CD4-positive, alpha-beta T cell treated with Interleukin-21 for 1 hour (primary cell): Measurements from ENCODE around the gene LRRC32.
A peak's percentile ranks its signal among the peaks of the same experiment; 100 is the strongest.

Experiments
- DNase-seq: peaks from one replicate; pipeline ENCODE4 v3.0.0-alpha.2; 2020

LRRC32 gene

DNA sequence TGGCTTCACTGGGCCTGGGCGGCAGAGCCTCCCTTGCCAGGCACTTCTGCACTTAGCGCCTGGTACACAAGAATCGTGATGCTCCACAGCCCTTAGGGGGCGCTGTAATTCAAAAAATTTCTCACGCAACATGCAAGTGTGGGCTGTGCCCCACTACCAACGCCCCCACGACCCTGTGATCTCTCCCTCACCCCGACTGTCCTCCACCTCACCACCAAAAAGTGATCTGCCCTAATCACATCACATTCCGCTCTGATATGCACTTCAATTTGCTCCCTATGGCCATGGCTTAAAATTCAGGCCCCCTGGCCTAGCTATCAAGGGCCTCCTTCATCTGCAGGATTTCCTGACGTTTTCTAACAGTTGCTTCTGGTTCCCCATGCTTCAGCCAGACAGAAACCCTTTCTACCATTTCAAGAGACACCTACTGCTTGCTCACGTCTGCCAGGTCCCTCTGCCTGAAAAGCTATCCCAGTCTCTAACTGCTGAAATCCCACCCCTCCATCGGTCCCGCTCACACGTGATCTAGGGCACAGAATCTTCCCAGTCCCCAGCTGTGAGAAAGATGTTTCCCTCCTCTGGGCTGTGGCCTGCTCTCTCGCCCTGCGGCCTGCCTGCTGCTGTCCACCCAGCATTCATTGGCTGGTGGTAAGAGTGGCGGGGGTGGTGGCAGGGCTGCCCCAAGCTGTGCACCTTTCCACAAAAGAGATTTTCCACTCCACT lies 27.9 kb upstream of the LRRC32 start:
- no peak for DNase-seq

DNA sequence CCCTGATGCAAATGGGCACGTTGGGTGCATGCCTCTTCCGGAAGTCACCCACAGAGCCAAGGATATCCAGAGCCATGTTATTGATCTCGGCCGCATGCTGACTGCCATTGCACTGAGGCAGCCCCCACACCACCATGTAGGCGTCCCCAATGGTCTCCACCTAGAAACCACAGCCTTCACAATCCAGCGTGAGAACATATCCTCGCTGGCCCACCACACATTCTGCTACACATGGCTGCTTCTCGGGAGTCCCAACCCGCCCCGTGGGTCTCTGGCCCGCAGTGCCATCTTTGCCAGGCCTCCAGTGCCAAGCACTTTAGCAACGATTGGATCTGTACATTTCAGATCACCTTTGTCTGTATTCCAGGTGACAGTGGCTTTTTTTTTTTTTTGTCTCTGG lies 26.2 kb upstream of the LRRC32 start:
- DNase-seq, result no peak

DNA sequence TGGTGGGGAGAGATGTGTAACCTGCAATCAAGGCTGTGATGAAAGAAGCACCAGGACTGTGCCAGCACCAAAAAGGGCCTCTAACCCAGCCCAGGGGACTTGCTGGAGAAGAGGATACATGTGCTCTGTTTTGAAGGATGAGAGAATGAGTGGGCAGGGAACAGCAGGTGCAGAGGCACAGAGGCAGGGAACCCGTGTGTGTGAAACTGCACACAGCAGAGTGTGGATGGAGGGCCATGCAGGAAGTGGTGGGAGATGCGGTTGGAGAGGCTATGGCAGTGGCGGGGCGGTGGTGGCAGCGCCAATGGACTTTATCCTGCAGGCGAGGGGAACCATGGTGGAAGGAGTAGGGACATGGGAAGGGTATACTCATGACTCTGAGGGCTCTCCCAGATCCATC lies 25.2 kb upstream of the LRRC32 start:
- no peak for DNase-seq

DNA sequence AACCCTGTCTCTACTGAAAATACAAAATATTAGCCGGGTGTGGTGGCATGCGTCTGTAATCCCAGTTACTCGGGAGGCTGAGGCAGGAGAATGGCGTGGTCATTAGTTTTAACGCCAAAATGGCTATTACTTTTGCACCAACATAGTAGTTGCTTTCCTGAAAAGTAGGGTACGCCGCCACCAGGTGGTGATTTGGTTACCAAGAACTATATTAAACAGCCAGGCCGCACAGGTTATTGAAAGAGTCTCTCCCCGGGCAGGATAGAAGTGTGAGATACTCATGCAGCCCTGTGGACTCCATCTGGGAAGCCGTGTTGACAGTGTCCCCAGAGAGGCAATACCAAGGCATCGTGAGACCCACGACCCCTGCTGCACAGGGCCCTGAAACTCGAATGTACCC lies 24.6 kb upstream of the LRRC32 start:
- no peak for DNase-seq

DNA sequence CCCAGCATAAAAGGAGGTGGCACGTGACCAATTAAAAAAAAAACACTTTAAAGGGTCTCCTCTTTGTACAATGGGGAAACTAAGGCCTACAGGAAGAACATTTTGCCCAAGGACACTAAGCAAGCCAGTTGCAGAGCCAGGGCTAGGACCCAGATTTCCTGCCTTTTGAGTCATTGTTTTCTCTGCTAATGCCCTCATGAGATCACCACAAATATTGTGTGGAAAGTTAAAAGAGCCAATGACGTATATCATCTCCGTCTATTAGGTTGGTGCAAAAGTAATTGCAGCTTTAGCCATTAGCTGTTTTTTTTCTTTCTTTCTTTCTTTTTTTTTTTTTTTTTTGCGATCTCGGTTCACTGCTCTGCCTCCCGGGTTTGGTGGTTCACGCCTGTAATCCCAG lies 24.1 kb upstream of the LRRC32 start:
- DNase-seq, result no peak

DNA sequence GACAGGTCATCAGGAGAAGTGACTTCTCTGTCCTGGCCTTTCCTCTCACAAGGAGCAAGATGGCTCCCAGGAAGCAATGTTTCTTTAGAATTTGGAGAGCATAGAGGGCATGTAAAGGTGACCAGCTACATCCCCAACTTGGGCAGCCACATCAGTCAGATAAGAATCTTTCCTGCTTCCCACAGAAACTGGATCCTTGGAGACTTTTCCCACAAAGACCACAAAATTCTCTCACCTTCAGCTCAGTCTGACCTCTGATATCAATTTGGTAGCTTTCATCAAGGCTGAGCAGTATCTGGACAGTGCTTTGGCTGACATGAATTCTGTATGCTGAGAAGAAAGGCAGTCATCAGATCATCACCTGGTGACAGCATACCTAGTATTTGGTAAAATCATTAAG lies 23.3 kb upstream of the LRRC32 start:
- DNase-seq, result no peak

DNA sequence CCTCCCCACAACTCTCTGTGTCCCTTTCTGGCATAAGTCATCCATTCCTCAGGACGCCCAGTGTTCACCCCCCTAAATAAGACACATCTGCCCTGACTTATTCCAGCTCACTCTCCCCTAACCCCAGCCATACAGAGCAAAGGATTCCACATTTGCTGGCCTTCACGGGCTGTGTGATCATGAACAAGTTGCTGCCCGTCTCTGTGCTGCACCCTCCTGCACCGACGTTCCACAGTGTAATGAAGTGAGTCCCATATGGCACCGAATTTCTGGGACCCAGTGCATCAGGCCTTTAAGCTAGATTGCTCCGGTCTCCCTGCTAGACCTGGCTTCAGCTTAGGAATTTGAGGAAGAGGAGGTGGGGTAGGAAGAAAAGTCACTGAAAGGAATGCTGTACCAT lies 22.4 kb upstream of the LRRC32 start:
- DNase-seq, result no peak

DNA sequence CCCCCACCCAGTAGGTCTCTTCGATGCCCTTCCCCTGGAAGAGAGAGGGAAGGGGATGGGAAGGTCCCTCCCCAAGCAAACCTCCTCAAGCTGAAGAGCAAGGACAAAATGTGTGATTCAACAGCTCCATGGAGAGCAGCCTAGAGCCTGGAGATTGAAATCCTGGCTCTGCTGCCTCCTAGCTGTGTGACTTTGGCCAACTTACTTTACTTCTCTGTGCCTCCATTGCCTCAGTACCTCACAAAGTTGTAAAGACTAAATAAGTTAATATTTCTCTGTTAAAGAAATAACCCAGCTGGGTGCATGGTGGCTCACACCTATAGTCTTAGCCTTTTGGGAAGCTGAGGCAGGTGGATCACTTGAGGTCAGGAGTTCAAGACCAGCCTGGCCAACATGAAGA lies 21.1 kb upstream of the LRRC32 start:
- no peak for DNase-seq

DNA sequence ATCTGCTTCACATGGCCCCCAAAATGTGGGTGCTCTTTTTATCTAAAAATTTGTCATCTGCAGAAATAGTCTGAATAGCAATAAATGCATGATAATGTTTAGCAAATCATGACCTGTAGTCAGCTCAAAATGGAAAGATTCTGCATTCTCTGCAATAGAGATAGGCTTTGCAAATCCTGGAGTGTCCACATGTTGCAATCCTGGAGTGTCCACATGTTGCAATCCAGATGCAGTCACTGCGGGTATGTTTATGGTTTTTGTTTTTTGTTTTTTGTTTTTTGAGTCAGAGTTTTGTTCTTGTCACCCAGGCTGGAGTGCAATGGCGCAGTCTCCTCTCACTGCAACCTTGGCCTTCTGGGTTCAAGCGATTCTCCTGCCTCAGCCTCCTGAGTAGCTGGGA lies 20.2 kb upstream of the LRRC32 start:
- no peak for DNase-seq

DNA sequence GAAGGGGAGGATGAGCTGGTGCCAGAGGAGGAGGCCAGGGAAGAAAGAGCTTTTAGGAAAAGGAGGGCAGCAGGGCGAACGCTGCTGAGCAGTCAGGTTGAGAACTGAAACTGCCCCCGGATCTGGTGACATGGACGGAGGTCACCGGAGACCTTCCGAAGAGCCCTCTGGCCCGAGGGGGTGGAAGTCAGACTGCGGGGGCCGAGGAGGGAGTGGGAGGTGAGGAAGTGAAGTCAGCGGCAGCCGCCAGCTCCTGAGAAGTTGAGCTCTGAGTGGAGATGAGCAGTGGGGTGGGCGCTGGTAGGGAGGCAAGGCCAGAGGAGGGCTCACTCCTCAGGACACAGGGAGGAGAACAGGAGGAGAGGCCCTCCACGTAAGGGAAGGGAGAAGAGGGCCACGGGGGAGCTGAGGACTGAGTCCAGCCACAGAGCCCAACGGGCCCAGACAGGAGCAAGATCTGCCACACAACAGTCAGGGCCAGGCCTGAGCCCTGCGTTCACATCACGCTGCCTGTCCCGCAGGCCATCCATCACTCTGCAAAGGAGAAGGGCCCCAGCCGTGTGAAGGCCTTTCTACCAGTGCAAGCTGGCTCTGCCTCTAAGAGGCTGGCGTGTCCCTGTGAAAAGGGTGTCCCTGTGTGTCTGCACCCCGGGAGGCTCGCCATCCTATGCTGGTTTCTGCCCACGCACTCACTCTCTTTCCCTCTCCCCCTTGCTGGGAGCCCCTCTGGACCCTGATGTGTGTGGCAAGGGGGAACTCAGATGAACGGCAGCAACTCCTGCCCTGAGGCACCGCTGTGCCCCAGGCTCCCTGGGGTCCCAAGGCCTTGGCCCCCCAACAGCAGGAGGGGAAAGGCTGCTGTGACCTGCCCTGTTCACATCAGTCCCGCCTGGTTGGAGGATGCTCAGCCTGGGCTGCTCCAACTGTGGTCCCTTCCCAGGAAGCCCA lies 19.0 kb upstream of the LRRC32 start:
- no peak for DNase-seq

DNA sequence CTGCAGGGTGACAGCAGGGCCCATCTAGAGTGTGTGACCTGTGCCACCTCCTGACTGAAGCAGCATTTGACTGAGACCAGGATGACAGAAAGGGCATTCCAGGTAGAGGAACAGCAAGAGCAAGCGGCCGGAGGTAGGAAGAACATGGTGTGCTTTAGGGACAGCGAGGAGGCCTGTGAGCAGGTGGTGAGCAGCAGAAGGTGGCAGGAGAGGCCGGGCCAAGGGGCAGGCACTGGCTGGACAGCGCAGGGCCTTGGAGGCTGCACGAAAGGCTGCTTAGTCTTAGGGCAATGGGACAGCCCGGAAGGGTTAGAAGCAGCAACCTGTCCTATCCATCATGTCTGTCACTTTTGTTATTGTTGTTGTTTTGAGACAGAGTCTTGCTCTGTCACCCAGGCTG lies 17.6 kb upstream of the LRRC32 start:
- no peak for DNase-seq

DNA sequence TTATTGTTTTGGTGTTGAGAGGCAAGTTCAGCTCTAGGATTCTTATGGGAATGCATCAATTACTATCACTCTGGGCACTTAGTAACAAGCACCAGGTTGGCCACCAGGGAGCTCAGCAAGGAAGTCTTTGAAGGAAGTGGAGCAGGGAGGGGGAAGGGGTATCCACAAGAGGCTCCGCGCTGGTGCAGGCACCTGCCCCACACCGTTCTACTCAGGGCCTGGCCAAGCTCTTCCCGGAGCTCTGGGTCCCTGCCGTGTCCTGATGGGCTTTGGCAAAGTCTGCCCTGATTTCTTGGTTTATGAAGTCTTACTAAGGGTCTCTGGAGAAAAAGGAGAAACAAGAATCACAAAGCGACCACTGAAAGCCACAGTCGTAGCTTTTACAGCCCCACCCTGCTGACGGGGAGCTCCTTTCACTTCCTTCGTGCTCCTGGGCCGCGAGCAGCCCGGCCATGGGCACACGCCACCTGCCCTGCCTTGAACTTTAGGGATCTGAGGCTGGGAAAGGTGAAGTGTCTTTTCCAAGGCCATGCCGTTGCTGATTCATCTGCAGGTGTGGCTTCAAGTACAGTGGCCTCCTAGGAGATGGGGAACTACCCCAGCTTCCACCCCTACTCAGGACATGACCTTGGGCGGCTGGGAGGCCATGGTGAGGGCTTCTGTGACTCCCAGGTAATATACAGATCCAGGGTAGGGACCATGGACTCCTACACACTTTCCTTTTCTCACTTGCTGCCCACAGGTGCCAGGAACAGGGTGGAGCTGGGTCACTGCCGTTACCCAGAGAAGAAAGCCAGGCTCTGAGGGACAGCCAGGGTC lies 15.9 kb upstream of the LRRC32 start:
- no peak for DNase-seq

DNA sequence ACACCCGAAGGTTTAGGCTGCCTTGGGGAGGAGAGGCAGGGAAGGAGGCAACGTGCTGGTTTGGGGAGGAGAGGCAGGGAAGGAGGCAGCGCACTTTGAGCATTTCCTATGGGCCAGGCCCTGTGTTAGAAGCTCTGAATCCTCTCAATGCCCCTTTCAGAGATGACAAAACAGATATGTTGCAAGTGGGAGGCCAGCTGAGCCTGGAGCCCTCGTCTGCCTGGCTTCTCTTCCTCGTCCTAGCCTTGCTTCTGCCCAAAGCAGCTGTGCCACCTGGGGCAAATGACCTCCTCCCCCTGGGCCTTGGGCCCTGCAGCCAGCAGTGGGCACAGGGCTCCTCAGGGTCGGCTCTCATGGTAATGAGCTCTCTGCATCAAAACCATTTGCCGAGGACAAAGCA lies 15.3 kb upstream of the LRRC32 start:
- no peak for DNase-seq

DNA sequence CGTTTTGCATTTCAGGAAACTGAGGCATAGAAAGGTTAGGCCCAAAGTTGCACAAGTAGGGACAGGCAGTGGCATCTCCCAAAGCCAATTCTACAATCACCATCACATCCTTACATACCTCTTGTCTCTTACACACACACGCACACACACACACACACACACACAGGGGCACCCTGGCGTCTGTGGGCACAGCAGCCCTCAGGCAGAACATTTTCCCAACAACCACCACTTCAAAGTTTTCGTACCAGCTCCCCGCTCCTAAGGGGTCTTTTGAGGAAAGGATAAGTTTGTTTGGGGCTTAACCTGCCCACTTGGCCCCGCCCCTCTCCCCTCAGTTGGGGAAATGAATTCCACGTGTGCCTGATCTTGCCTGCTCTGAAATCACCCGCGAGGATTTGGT lies 14.7 kb upstream of the LRRC32 start:
- no peak for DNase-seq

DNA sequence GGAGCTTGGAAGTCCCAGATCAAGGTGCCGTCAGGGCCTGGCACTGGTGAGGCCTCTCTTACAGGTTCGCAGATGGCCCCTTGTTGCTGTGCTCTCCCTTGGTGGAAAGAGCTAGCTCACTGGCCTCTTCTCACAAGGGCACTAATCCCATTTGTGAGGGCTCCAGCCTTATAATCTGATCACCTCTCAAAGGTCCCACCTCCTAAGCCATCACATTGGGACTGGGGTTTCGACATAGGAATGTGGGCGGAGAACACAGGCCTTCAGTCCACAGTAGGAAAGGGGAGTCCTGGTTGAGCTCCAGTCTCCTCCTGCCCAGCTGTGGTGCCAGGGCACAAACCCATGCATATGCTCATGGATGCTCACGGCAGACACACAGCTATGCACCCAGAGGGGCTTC lies 14.0 kb upstream of the LRRC32 start:
- DNase-seq, result no peak

DNA sequence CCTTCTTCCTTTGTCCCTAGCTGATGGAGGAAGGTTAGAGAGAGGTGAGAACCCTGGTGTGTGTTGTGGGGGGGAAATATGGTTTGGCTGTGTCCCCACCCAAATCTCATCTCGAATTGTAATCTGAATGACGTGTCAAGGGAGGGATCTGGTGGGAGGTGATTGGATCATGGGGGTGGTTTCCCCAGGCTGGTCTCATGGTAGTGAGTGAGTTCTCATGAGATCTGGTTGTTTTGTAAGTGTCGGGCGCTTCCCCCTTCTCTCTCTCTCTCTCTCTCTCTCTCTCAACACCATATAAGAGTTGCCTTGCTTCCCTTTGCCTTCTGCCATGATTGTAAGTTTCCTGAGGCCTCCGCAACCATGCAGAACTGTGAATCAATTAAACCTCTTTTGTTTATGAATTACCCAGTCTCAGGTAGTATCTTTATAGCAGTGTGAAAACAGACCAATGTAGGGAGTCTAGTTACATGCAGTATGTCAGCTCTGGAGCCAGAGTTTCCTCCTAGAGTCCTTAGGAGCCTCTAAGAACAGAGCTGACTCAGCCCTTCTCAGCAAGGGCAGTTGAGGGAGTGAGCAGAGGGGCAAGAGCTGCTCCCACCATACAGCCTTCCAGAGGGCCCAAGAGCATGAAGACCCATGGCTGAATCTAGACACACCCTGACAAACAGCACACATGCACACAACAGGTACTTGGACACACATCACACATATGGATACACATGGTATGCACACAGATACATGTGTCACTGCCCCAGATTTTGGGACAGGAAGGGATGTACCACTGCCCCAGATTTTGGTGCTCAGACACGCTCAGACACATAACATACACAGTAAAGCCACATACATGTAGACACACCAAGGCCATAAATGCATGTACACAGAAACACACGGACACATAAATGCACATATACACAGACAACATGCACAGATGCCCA lies 12.9 kb upstream of the LRRC32 start:
- no peak for DNase-seq

DNA sequence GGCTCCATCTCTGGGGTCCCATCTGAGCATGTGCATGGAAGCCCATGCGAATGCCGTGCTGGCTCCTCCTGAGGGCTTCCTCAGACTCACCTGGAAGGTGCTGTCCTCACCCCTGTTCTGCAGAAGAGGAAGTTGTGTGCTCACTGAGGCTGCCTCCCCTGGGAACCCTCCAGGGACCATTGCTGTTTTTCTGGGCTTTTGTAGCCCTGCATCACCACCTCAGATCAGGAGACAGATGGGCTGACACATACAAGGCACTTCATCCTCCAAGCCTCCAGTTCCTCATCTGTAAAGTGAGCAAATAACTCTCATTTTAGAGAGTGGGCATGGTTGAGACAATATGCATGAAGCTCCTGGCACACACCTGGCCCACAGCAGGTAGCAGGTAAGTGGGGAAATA lies 12.1 kb upstream of the LRRC32 start:
- no peak for DNase-seq

DNA sequence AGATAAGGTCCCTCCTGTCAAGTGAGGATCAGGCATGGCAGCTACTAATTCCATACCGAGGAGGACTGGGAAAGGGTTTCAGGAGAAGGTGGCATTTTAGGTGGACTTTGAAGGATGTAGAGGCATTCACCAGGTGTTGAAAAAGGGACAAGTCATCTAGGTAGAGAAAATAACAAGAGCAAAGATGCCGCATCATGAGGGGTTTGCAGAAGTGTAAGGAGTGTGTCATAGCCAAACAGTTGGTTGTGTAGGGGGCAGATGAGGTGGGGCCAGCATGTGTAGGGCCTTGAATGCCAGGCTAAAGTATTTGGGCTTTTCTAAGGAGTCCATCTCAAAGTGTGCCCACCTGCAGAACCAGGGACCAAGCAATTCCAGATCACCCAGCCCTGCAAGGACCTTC lies 11.6 kb upstream of the LRRC32 start:
- DNase-seq, result no peak

DNA sequence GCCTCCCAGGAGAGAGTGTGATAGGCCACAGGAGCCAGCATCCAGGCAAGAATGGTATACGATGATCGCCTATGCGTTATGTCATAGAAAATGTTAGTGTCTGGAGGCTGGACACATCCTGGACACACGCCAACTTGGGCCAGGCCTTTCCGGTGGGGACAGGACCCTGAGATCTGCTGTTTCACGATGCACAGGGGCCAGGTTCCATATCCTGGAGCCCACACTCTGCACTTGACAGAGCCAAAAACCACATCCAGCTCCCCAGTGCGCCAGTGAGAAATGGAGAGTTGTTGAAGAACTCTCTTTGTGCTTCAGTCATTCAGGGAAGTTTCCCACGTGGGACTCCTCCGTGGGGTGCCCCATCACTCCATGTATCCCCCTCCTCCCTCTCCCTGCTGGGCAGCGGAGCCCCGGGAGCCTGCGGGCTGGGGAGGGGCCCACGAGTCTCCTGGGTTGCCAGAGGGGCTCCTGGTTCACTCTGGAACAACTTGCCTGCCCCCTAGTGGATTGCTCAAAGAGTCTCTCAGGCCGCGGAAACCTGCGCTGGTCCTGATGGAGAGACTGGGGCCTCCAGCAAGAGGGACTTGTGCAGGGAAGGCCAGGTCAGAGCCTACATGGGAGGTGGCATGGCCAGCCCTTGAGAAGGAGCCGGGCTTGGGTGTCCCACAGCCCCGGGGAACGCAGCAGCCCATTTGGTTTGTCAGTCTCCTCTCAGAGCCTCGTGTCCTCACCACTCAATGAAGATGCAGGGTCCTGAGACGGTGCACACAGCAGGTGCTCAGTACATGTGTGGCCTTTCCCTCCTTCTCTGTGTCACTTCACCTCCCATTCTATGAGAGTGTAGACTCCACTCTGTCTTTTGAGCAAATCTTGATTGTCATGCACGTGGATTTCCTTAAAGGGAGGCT lies 10.2 kb upstream of the LRRC32 start:
- DNase-seq, result peak; percentile 64

DNA sequence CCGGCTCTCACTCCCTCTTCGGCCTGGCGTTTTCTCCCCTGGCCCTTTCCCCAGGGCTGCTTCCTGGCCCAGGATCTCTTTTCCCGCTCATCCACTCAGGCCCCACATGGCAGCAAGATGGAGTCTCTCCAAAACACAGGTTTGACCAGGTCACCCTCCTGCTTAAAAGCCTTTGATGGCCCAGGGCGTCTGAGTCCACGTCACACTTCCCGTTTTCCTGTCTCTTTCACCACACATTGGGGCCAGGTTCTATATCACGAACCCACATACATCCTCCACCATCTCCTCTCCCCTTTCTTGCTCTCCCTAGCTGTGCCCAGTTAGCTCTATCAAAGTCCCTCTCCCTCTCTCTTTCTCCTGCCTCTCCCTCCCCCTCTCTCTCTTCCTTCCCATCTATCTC lies 7.8 kb upstream of the LRRC32 start:
- DNase-seq, result no peak

DNA sequence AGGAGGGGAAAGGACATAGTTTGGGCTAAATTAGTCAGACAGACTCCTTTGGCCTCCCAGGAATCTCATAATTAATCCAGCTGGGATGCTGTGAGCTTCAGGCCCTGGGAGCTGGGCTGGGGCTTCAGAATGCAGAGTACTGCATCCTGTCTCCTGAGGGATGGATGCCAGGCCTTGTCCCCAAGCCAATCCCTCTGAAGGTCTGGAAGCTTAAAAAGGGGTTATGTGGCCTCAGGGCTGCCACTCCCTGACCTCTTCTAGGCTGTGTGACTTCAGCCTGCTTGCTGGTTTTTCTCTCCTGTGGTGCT lies 6.9 kb upstream of the LRRC32 start:
- no peak for DNase-seq
